Breast epithelium (tissue), 3 donors: ENCODE measurements around the gene KBTBD2.

Experiments used
- POLR2A ChIP-seq: fragments of 450-650 bp; IDR thresholded peaks from one replicate; pipeline ENCODE4 v1.6.1; 2016; ENCODE audit warnings: antibody characterized with exemption, mild to moderate bottlenecking, moderate library complexity
- POLR2AphosphoS5 ChIP-seq, 3 donors: sonication (generic); formaldehyde crosslinking; IDR thresholded peaks; one replicate each; pipeline ENCODE4 v1.6.1; 2017; ENCODE audit warnings: antibody characterized with exemption in 3 of 3
- TF ChIP-seq, protein P1 (sequence below), 3 donors: fragments of 450-650 bp; IDR thresholded peaks; one replicate each; pipeline ENCODE4 v1.5.1; 2016 to 2017; ENCODE audit warnings: antibody characterized with exemption in 3 of 3, mild to moderate bottlenecking in 3 of 3, moderate library complexity in 3 of 3

- TF ChIP-seq, protein P1, sequence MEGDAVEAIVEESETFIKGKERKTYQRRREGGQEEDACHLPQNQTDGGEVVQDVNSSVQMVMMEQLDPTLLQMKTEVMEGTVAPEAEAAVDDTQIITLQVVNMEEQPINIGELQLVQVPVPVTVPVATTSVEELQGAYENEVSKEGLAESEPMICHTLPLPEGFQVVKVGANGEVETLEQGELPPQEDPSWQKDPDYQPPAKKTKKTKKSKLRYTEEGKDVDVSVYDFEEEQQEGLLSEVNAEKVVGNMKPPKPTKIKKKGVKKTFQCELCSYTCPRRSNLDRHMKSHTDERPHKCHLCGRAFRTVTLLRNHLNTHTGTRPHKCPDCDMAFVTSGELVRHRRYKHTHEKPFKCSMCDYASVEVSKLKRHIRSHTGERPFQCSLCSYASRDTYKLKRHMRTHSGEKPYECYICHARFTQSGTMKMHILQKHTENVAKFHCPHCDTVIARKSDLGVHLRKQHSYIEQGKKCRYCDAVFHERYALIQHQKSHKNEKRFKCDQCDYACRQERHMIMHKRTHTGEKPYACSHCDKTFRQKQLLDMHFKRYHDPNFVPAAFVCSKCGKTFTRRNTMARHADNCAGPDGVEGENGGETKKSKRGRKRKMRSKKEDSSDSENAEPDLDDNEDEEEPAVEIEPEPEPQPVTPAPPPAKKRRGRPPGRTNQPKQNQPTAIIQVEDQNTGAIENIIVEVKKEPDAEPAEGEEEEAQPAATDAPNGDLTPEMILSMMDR (IDR thresholded peaks at IDR 0.05): no peak
- TF ChIP-seq POLR2A (no peak), POLR2AphosphoS5 (IDR thresholded peaks at IDR 0.05) (peak in 1 of 3 donors; percentile 4)
Measured at GRCh38 chr7:32890793-32891042, 842 bp downstream of the KBTBD2 start.
